HepG2 (cell line): ENCODE measurements around the gene VAV2. TPM values are rescaled to one million over a fixed set of nuclear protein-coding genes. Genes with fewer than 3 reads are reported as not detected.

Experiments
- ATF7-NPFF ChIP-seq: sonication (generic); formaldehyde crosslinking; IDR thresholded peaks from 2 replicates; pipeline ENCODE4 v1.8.1; 2023; ENCODE audit warnings: mild to moderate bottlenecking, low read depth, missing genetic modification reagents, moderate library complexity
- CENPT ChIP-seq: sonication (generic); formaldehyde crosslinking; IDR thresholded peaks from 2 replicates; pipeline ENCODE4 v1.8.0; 2022; ENCODE audit warnings: low read depth, mild to moderate bottlenecking, moderate library complexity, missing genetic modification reagents
- DNMT1 ChIP-seq: sonication (generic); formaldehyde crosslinking; IDR thresholded peaks from 2 replicates; pipeline ENCODE4 v1.5.1; 2020; ENCODE audit warnings: mild to moderate bottlenecking, missing genetic modification reagents
- FOXP1 ChIP-seq, 2 experiments: fragments of 450-650 bp in 1 of 2; IDR thresholded peaks; 2 replicates each; pipeline ENCODE4 v1.6.1; 2017 to 2018; ENCODE audit warnings: antibody characterized with exemption in 1 of 2
- RCOR2 ChIP-seq: IDR thresholded peaks from 2 replicates; pipeline ENCODE4 v1.6.1; 2016; ENCODE audit warnings: missing biosample characterization, missing genetic modification reagents
- RFX1 ChIP-seq: fragments of 450-650 bp; IDR thresholded peaks from 2 replicates; pipeline ENCODE4 v1.6.1; 2017
- TRIM24 ChIP-seq: sonication (generic); formaldehyde crosslinking; IDR thresholded peaks from 2 replicates; pipeline ENCODE4 v1.8.0; 2022; ENCODE audit warnings: mild to moderate bottlenecking, missing genetic modification reagents
- ZBTB7B ChIP-seq: sonication (generic); formaldehyde crosslinking; IDR thresholded peaks from 2 replicates; pipeline ENCODE4 v1.4.0; 2020; ENCODE audit warnings: missing genetic modification reagents
- ZNF30 ChIP-seq: sonication (generic); formaldehyde crosslinking; IDR thresholded peaks from 2 replicates; pipeline ENCODE4 v1.5.0; 2020; ENCODE audit warnings: mild to moderate bottlenecking, missing genetic modification reagents
- ZNF326 ChIP-seq: sonication (generic); formaldehyde crosslinking; IDR thresholded peaks from 2 replicates; pipeline ENCODE4 v1.4.0; 2020; ENCODE audit warnings: missing genetic modification reagents, borderline replicate concordance
- ZNF33B ChIP-seq: sonication (generic); formaldehyde crosslinking; IDR thresholded peaks from 2 replicates; pipeline ENCODE4 v1.5.1; 2020; ENCODE audit warnings: mild to moderate bottlenecking, missing genetic modification reagents
- ZNF549 ChIP-seq: sonication (generic); formaldehyde crosslinking; IDR thresholded peaks from 2 replicates; pipeline ENCODE4 v1.5.0; 2020; ENCODE audit warnings: missing genetic modification reagents
- ZNF598 ChIP-seq: sonication (generic); formaldehyde crosslinking; IDR thresholded peaks from 2 replicates; pipeline ENCODE4 v1.5.1; 2020; ENCODE audit warnings: mild to moderate bottlenecking, missing genetic modification reagents, borderline replicate concordance
- ZNF709 ChIP-seq: sonication (generic); formaldehyde crosslinking; IDR thresholded peaks from 2 replicates; pipeline ENCODE4 v1.5.0; 2020; ENCODE audit warnings: mild to moderate bottlenecking, missing genetic modification reagents
- ZNF776 ChIP-seq: sonication (generic); formaldehyde crosslinking; IDR thresholded peaks from 2 replicates; pipeline ENCODE4 v1.4.0; 2020; ENCODE audit warnings: mild to moderate bottlenecking, missing genetic modification reagents
- ZSCAN31 ChIP-seq: sonication (generic); formaldehyde crosslinking; IDR thresholded peaks from 2 replicates; pipeline ENCODE4 v1.5.0; 2020; ENCODE audit warnings: low read depth, mild to moderate bottlenecking, missing genetic modification reagents
- polyA plus RNA-seq, 8 experiments: library from polyadenylated mRNA; depleted of rRNA in 3 of 8; stranded (reverse) in 7 of 8; unstranded in 1 of 8; fragments of >200 nt; fragmentation: Illumina TruSeq in 4 of 8; extraction: Trizol in 4 of 8; gene quantifications; 2 replicates each; pipeline versions ENCODE4 v1.2.1 to v1.2.3, GENCODE V29; 2011 to 2016; ENCODE audit warnings: low read depth in 4 of 8, missing spikeins in 1 of 8, mixed read lengths in 1 of 8; ENCODE audit not compliant: insufficient read depth in 1 of 8
- total RNA-seq, 5 experiments: library from RNA; depleted of rRNA; stranded (reverse); fragments of >200 nt; fragmentation: Illumina TruSeq; extraction: Trizol; gene quantifications; 2 replicates each; pipeline ENCODE4 v1.2.3, GENCODE V29; 2016; ENCODE audit warnings: low read depth in 1 of 5
- TF ChIP-seq, protein P1 (sequence below): sonication (generic); formaldehyde crosslinking; conservative IDR thresholded peaks from 2 replicates; pipeline ENCODE4 v1.8.0; 2022; ENCODE audit warnings: missing genetic modification reagents
- TF ChIP-seq, protein P2 (sequence below): sonication (generic); formaldehyde crosslinking; IDR thresholded peaks from 2 replicates; pipeline ENCODE4 v1.5.1; 2020; ENCODE audit warnings: mild to moderate bottlenecking, moderate library complexity, missing genetic modification reagents
- TF ChIP-seq, protein P3 (sequence below): sonication (generic); formaldehyde crosslinking; conservative IDR thresholded peaks from 2 replicates; pipeline ENCODE4 v1.4.0; 2020; ENCODE audit warnings: missing genetic modification reagents
- TF ChIP-seq, protein P4 (sequence below): IDR thresholded peaks from 2 replicates; pipeline ENCODE4 v1.6.1; 2016; ENCODE audit warnings: control low read depth
- TF ChIP-seq, protein P5 (sequence below): sonication (generic); formaldehyde crosslinking; IDR thresholded peaks from 2 replicates; pipeline ENCODE4 v1.4.0; 2020; ENCODE audit warnings: missing genetic modification reagents
- TF ChIP-seq, protein P6 (sequence below): sonication (generic); formaldehyde crosslinking; IDR thresholded peaks from 2 replicates; pipeline ENCODE4 v1.8.0; 2022; ENCODE audit warnings: low read depth, missing genetic modification reagents

The VAV2 gene
- total and polyA plus RNA-seq, 2 of the 13 experiments (the other 11 are each of a cell fraction or from before 2014, with no cell fraction given) = 22.5 to 22.9 TPM

DNA sequence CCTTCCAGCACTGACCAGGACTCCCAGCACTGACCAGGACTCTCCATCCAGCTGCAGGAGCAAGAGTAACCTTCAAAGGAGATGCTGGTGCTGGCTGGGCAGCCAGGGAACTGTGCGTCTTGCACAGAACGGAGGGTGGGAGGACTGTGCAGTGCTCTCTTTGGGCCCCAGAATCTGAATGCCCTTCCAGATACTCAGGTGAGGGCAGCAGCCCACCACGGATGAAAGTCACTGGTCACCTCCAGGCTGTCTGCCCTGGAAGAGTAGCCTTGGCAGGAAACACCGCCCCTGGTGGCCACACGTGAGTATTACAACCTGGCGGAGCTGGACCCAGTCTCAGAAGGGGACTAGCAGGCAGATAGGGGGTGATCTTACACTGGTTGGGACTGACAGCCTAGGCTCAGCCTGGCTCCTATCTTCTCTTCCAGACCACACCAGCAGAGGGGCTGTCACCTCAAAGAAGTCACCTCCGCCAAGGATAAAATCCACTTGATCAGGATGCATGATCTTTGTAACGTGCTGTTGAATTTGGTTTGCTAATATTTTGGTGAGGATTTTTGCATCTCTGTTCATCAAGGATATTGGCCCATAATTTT is 249.2 kb downstream of the VAV2 start (continued):
- TF ChIP-seq, protein P1, sequence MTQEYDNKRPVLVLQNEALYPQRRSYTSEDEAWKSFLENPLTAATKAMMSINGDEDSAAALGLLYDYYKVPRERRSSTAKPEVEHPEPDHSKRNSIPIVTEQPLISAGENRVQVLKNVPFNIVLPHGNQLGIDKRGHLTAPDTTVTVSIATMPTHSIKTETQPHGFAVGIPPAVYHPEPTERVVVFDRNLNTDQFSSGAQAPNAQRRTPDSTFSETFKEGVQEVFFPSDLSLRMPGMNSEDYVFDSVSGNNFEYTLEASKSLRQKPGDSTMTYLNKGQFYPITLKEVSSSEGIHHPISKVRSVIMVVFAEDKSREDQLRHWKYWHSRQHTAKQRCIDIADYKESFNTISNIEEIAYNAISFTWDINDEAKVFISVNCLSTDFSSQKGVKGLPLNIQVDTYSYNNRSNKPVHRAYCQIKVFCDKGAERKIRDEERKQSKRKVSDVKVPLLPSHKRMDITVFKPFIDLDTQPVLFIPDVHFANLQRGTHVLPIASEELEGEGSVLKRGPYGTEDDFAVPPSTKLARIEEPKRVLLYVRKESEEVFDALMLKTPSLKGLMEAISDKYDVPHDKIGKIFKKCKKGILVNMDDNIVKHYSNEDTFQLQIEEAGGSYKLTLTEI = no peak
- TF ChIP-seq, protein P2, sequence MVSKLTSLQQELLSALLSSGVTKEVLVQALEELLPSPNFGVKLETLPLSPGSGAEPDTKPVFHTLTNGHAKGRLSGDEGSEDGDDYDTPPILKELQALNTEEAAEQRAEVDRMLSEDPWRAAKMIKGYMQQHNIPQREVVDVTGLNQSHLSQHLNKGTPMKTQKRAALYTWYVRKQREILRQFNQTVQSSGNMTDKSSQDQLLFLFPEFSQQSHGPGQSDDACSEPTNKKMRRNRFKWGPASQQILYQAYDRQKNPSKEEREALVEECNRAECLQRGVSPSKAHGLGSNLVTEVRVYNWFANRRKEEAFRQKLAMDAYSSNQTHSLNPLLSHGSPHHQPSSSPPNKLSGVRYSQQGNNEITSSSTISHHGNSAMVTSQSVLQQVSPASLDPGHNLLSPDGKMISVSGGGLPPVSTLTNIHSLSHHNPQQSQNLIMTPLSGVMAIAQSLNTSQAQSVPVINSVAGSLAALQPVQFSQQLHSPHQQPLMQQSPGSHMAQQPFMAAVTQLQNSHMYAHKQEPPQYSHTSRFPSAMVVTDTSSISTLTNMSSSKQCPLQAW (CRISPR knock-in tag) = peak; percentile 61
- no peak for TF ChIP-seq RFX1
- no peak for TF ChIP-seq ZNF326 (CRISPR knock-in tag)
- TF ChIP-seq ZNF709 (CRISPR knock-in tag) = no peak
- TF ChIP-seq ZNF549 (CRISPR knock-in tag) = no peak
- 0 out of 2 replicates have a peak, but pooled peaks have one; percentile 50 for TF ChIP-seq ZNF33B (CRISPR knock-in tag)
- TF ChIP-seq, protein P3, sequence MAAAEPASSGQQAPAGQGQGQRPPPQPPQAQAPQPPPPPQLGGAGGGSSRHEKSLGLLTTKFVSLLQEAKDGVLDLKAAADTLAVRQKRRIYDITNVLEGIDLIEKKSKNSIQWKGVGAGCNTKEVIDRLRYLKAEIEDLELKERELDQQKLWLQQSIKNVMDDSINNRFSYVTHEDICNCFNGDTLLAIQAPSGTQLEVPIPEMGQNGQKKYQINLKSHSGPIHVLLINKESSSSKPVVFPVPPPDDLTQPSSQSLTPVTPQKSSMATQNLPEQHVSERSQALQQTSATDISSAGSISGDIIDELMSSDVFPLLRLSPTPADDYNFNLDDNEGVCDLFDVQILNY (CRISPR knock-in tag) = 0 out of 2 replicates have a peak, but pooled peaks have one; percentile 35
- TF ChIP-seq CENPT (CRISPR knock-in tag) = no peak
- no peak for TF ChIP-seq FOXP1 (IDR thresholded peaks at IDR 0.05)
- no peak for TF ChIP-seq FOXP1 (CRISPR knock-in tag; IDR thresholded peaks at IDR 0.05)
- TF ChIP-seq DNMT1 (CRISPR knock-in tag) = no peak
- peak; percentile 92 for TF ChIP-seq ZBTB7B
- no peak for TF ChIP-seq ATF7-NPFF (CRISPR knock-in tag)
- TF ChIP-seq, protein P4, sequence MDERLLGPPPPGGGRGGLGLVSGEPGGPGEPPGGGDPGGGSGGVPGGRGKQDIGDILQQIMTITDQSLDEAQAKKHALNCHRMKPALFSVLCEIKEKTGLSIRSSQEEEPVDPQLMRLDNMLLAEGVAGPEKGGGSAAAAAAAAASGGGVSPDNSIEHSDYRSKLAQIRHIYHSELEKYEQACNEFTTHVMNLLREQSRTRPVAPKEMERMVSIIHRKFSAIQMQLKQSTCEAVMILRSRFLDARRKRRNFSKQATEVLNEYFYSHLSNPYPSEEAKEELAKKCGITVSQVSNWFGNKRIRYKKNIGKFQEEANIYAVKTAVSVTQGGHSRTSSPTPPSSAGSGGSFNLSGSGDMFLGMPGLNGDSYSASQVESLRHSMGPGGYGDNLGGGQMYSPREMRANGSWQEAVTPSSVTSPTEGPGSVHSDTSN (CRISPR knock-in tag) = no peak
- TF ChIP-seq ZSCAN31 = no peak
- TF ChIP-seq ZNF598 (CRISPR knock-in tag) = peak; percentile 88; the same call in 1 of the 2 replicates
- no peak for TF ChIP-seq TRIM24 (CRISPR knock-in tag)
- no peak for TF ChIP-seq ZNF30
- TF ChIP-seq RCOR2 (CRISPR knock-in tag) = 0 out of 2 replicates have a peak, but pooled peaks have one; percentile 43
- TF ChIP-seq ZNF776 (CRISPR knock-in tag) = no peak
- TF ChIP-seq, protein P5, sequence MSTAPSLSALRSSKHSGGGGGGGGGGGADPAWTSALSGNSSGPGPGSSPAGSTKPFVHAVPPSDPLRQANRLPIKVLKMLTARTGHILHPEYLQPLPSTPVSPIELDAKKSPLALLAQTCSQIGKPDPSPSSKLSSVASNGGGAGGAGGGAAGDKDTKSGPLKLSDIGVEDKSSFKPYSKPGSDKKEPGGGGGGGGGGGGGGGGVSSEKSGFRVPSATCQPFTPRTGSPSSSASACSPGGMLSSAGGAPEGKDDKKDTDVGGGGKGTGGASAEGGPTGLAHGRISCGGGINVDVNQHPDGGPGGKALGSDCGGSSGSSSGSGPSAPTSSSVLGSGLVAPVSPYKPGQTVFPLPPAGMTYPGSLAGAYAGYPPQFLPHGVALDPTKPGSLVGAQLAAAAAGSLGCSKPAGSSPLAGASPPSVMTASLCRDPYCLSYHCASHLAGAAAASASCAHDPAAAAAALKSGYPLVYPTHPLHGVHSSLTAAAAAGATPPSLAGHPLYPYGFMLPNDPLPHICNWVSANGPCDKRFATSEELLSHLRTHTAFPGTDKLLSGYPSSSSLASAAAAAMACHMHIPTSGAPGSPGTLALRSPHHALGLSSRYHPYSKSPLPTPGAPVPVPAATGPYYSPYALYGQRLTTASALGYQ = no peak
- TF ChIP-seq, protein P6, sequence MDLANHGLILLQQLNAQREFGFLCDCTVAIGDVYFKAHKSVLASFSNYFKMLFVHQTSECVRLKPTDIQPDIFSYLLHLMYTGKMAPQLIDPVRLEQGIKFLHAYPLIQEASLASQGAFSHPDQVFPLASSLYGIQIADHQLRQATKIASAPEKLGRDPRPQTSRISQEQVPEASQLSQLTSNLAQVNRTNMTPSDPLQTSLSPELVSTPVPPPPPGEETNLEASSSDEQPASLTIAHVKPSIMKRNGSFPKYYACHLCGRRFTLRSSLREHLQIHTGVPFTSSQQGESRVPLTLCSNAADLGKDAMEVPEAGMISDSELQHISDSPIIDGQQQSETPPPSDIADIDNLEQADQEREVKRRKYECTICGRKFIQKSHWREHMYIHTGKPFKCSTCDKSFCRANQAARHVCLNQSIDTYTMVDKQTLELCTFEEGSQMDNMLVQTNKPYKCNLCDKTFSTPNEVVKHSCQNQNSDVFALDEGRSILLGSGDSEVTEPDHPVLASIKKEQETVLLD (CRISPR knock-in tag) = no peak
